ENCODE results near the gene FLRT2. TPM values are rescaled to one million over a fixed set of nuclear protein-coding genes. Genes with fewer than 3 reads are reported as not detected.

Gene FLRT2
- total RNA-seq, 4 donors from 2014 or later, result 3.4 to 7.0 (median 4.0) TPM

GRCh38 chr14:85549697-85550096 lies 19.8 kb downstream of the FLRT2 start:
- in situ Hi-C loops (cut with MboI; ENCODE audit: low pct_ligation_motif_present in 1 of 4, low pct_unique_long_range_greater_than_20kb in 1 of 4, low sequenced_read_pairs in 3 of 4) (no loop called here), intact Hi-C loops (cut with DNase I; ENCODE audit: low total_unique reads) (no loop called here)
- Histone ChIP-seq H3K4me3 (no peak overlapping the region), H3K36me3 (no peaks in the 10 kb centered on the region), H3K27ac (no peak overlapping the region), H3K4me1 (no peaks in the 10 kb centered on the region), H3K27me3 (no peaks in the 10 kb centered on the region), H3K9me3 (no peaks in the 10 kb centered on the region)
- DNase-seq, result no peak
- TF ChIP-seq POLR2AphosphoS5 (IDR thresholded peaks at IDR 0.05) (no peak), POLR2A (IDR thresholded peaks at IDR 0.05) (no peak), EP300 (IDR thresholded peaks at IDR 0.05; ENCODE audit: low read depth) (no peak), CTCF (IDR thresholded peaks at IDR 0.05) (no peak)
- WGBS, 2 donors (ENCODE audit: low coverage in 1 of 2), result 67 to 76% methylated on average over 2 of the region's 2 CpGs

DNA sequence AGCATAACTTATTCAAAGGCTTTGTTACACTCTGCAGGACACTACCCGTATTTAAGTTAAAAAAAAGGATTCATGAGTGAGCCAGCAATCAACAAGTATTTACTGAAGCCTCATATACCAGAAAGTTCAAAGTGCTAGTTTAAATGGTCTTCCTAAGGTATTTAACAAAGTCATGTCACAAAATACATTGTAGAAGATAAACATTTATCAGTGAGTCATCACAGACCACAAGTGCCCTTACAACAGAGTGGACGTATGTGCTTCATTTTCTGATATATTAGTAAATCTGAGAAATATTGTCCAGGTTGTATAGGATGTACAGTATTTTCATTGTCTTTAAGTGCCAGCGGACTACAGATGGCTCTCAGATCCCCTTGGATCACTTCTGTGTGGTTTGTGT lies 24.2 kb downstream of the FLRT2 start:
- H3K4me1 ChIP-seq, result no peaks in the 10 kb centered on the region
- H3K36me3 ChIP-seq, result no peaks in the 10 kb centered on the region
- WGBS, 2 donors (ENCODE audit: low coverage in 1 of 2), result 43 to 49% methylated on average over 3 of the region's 3 CpGs
- intact Hi-C loops (cut with DNase I; ENCODE audit: low total_unique reads), result no loop called here
- no peaks in the 10 kb centered on the region for H3K27me3 ChIP-seq
- no peak overlapping the region for H3K27ac ChIP-seq
- TF ChIP-seq POLR2A (IDR thresholded peaks at IDR 0.05), result no peak
- TF ChIP-seq EP300 (IDR thresholded peaks at IDR 0.05; ENCODE audit: low read depth), result no peak
- TF ChIP-seq CTCF (IDR thresholded peaks at IDR 0.05), result no peak
- no peak for TF ChIP-seq POLR2AphosphoS5 (IDR thresholded peaks at IDR 0.05)
- DNase-seq, result no peak
- in situ Hi-C loops (cut with MboI; ENCODE audit: low pct_ligation_motif_present in 1 of 4, low pct_unique_long_range_greater_than_20kb in 1 of 4, low sequenced_read_pairs in 3 of 4), result no loop called here
- H3K9me3 ChIP-seq, result no peaks in the 10 kb centered on the region
- no peak overlapping the region for H3K4me3 ChIP-seq

DNA sequence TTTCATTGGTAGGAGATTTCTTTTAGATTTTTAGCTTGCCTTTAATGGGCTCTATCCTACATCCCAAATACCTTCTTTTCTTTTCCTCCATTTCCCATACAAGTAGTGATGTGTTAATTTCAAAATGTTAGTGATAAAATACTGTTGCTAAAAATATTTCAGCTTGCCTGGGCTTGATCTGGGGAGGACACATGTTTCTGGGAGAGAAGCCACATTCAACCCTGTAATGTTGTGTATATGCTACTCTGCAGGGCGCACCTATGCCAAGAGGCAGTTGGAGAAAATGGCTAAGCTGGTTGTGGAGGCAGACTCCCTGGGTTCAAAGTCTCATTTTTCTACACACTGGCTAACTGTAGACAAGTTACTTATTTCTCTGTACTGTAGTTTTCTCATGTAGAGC lies 26.3 kb downstream of the FLRT2 start:
- WGBS, 2 donors (ENCODE audit: low coverage in 1 of 2), result 56% methylated on average over 1 of the region's 1 CpG; no CpG with 5 or more reads in 1 of the 2 donors
- no peak for TF ChIP-seq POLR2A (IDR thresholded peaks at IDR 0.05)
- TF ChIP-seq POLR2AphosphoS5 (IDR thresholded peaks at IDR 0.05), result no peak
- TF ChIP-seq EP300 (IDR thresholded peaks at IDR 0.05; ENCODE audit: low read depth), result no peak
- no peak for TF ChIP-seq CTCF (IDR thresholded peaks at IDR 0.05)
- no peak for DNase-seq
- in situ Hi-C loops (cut with MboI; ENCODE audit: low pct_ligation_motif_present in 1 of 4, low pct_unique_long_range_greater_than_20kb in 1 of 4, low sequenced_read_pairs in 3 of 4), result no loop called here
- Histone ChIP-seq H3K27me3 (no peaks in the 10 kb centered on the region), H3K4me3 (no peak overlapping the region), H3K27ac (no peak overlapping the region), H3K4me1 (no peaks in the 10 kb centered on the region), H3K9me3 (no peaks in the 10 kb centered on the region), H3K36me3 (no peaks in the 10 kb centered on the region)
- intact Hi-C loops (cut with DNase I; ENCODE audit: low total_unique reads), result no loop called here

DNA sequence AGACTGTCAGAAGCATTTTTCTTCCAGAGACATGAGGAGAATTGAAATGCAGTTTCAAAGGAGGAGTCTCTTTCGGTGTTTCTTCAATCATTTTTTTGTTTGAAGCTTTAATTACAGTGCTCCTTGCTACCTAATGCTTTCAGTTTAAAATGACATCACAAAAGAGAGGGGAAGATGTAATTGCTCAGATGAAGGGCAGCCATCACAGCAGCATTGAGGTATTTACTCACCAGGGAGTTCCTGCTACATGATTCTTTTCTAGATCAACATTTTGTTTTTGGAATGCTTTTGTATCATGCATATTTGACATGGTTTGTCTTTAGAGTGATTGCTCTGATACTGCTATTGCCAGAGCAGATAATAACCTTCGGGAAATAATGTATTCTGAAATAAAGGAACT lies 28.6 kb downstream of the FLRT2 start:
- H3K9me3 ChIP-seq, result no peaks in the 10 kb centered on the region
- no peaks in the 10 kb centered on the region for H3K36me3 ChIP-seq
- no peak for DNase-seq
- TF ChIP-seq CTCF (IDR thresholded peaks at IDR 0.05) (no peak), POLR2A (IDR thresholded peaks at IDR 0.05) (no peak), EP300 (IDR thresholded peaks at IDR 0.05; ENCODE audit: low read depth) (no peak), POLR2AphosphoS5 (IDR thresholded peaks at IDR 0.05) (no peak)
- intact Hi-C loops (cut with DNase I; ENCODE audit: low total_unique reads) (no loop called here), in situ Hi-C loops (cut with MboI; ENCODE audit: low pct_ligation_motif_present in 1 of 4, low pct_unique_long_range_greater_than_20kb in 1 of 4, low sequenced_read_pairs in 3 of 4) (no loop called here)
- H3K27ac ChIP-seq, result no peak overlapping the region
- H3K27me3 ChIP-seq, result no peaks in the 10 kb centered on the region
- no peaks in the 10 kb centered on the region for H3K4me1 ChIP-seq
- WGBS, 2 donors (ENCODE audit: low coverage in 1 of 2), result 70 to 84% methylated on average over 2 of the region's 2 CpGs
- H3K4me3 ChIP-seq, result no peak overlapping the region
